ENCODE results near the gene CD81. TPM values are rescaled to one million over a fixed set of nuclear protein-coding genes. Genes with fewer than 3 reads are reported as not detected.

The CD81 gene
- total and polyA plus RNA-seq, 7 donors: 75.9 to 155 (median 112) TPM

GRCh38 chr11:2413742-2414579 is 36.9 kb downstream of the CD81 start:
- intact Hi-C loops (cut with DNase I): loop anchor here in 1 of 2 donors (10.0 kb wide), 1 partner anchor 249 kb away; the partner anchor contains the start of gene INS
- 46 to 56% (median 48%) methylated on average over 35 to 43 of the region's 43 CpGs for WGBS, 3 donors
- no peak for TF ChIP-seq CTCF (IDR thresholded peaks at IDR 0.05)
- Histone ChIP-seq H3K9me3 (no peaks in the 10 kb centered on the region), H3K27ac (no peak overlapping the region), H3K4me3 (no peak overlapping the region), H3K27me3 (ENCODE audit: insufficient read depth in 3 of 3, low read length in 2 of 3) (no peaks in the 10 kb centered on the region), H3K36me3 (ENCODE audit: insufficient read depth in 1 of 2, low read depth in 1 of 2) (no peaks in the 10 kb centered on the region), H3K4me1 (no peaks in the 10 kb centered on the region)
- ATAC-seq (peak in 3 of 4 donors; percentile 53 to 72 (median 61)), DNase-seq (no peak)

GRCh38 chr11:2414616-2415015 is 37.5 kb downstream of the CD81 start:
- WGBS, 3 donors: 81 to 93% (median 87%) methylated on average over 35 of the region's 35 CpGs
- Histone ChIP-seq H3K9me3 (no peaks in the 10 kb centered on the region), H3K4me1 (no peaks in the 10 kb centered on the region), H3K36me3 (ENCODE audit: insufficient read depth in 1 of 2, low read depth in 1 of 2) (no peaks in the 10 kb centered on the region), H3K27me3 (ENCODE audit: insufficient read depth in 3 of 3, low read length in 2 of 3) (no peaks in the 10 kb centered on the region), H3K4me3 (no peak overlapping the region), H3K27ac (no peak overlapping the region)
- no peak for TF ChIP-seq CTCF (IDR thresholded peaks at IDR 0.05)
- no peak for DNase-seq
- intact Hi-C loops (cut with DNase I): loop anchor here in 1 of 2 donors (10.0 kb wide), 1 partner anchor 250 kb away; the partner anchor contains the start of gene INS
- ATAC-seq: no peak

GRCh38 chr11:2415171-2415570 is 38.1 kb downstream of the CD81 start:
- no peak for TF ChIP-seq CTCF (IDR thresholded peaks at IDR 0.05)
- WGBS, 3 donors: 87 to 90% (median 88%) methylated on average over 27 to 28 of the region's 28 CpGs
- no peaks in the 10 kb centered on the region for H3K36me3 ChIP-seq (ENCODE audit: insufficient read depth in 1 of 2, low read depth in 1 of 2)
- no peak overlapping the region for H3K4me3 ChIP-seq
- H3K27ac ChIP-seq: no peak overlapping the region
- H3K27me3 ChIP-seq (ENCODE audit: insufficient read depth in 3 of 3, low read length in 2 of 3): no peaks in the 10 kb centered on the region
- H3K9me3 ChIP-seq: no peaks in the 10 kb centered on the region
- ATAC-seq: no peak
- intact Hi-C loops (cut with DNase I): loop anchor here in 1 of 2 donors (10.0 kb wide), 1 partner anchor 250 kb away; the partner anchor contains the start of gene INS
- H3K4me1 ChIP-seq: no peaks in the 10 kb centered on the region
- DNase-seq: no peak

GRCh38 chr11:2415601-2416380 is 38.7 kb downstream of the CD81 start:
- DNase-seq: no peak
- 77 to 86% (median 81%) methylated on average over 34 of the region's 34 CpGs for WGBS, 3 donors
- intact Hi-C loops (cut with DNase I): loop anchor here in 1 of 2 donors (10.0 kb wide), 1 partner anchor 251 kb away; the partner anchor contains the start of gene INS

More at GRCh38 chr11:2415601-2416380, 38.7 kb downstream of the CD81 start:
- no peak for ATAC-seq
- Histone ChIP-seq H3K27me3 (ENCODE audit: insufficient read depth in 3 of 3, low read length in 2 of 3) (no peaks in the 10 kb centered on the region), H3K4me3 (no peak overlapping the region), H3K4me1 (no peaks in the 10 kb centered on the region), H3K36me3 (ENCODE audit: insufficient read depth in 1 of 2, low read depth in 1 of 2) (no peaks in the 10 kb centered on the region), H3K27ac (no peak overlapping the region), H3K9me3 (no peaks in the 10 kb centered on the region)
- no peak for TF ChIP-seq CTCF (IDR thresholded peaks at IDR 0.05)
